Subcutaneous adipose tissue (tissue), 4 donors: ENCODE data around the gene SERGEF. TPM values are rescaled to one million over a fixed set of nuclear protein-coding genes. Genes with fewer than 3 reads are reported as not detected.

Experiments used
- total RNA-seq, 4 donors: library from RNA; depleted of rRNA; stranded (reverse); fragments of >200 nt; gene quantifications; one replicate each; pipeline ENCODE4 v1.1.0, GENCODE V29; 2016
- TF ChIP-seq, protein P1 (sequence below): fragments of 450-650 bp; IDR thresholded peaks from one replicate; pipeline ENCODE4 v1.5.1; 2016; ENCODE audit warnings: low read depth, mild to moderate bottlenecking, control low read depth, antibody characterized with exemption, moderate library complexity

SERGEF gene
- total RNA-seq, 4 donors from 2014 or later, result 22.2 to 27.9 (median 26.1) TPM

DNA sequence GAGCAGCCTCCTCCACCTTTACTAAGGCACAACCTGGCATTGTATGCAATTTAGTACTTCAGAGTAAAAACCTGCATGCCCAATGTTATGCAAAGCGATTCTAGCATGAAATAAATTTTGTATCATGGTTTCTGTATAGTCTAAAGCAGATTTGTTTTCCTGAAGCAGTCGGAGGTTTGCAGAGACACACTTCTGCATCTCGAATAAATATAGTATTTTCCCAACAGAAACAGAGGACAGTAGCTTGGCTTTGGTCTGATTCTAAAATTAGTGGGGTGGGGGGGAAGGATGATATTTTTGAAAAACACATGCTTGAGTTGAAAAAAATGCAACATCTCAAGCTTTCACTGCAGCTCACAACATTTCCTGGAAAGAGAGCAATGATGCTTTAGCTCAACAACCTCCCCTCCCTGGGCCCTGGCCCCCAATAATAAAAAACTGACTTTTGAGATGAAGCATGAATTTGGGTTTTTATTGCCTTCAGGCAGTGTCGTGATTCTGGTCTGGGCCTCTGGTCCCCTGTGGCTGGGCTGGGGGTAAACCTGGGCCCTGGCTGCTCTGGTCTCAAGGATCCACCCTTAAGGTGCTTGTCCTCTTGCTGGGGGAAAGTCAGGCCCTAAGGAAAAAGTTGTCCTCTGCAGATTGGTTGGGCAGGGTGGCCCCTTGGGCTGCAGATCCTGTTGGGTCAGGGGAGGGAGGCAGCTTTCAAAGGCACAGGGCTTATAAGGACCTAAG, 230.1 kb downstream of the SERGEF start:
- TF ChIP-seq, protein P1, sequence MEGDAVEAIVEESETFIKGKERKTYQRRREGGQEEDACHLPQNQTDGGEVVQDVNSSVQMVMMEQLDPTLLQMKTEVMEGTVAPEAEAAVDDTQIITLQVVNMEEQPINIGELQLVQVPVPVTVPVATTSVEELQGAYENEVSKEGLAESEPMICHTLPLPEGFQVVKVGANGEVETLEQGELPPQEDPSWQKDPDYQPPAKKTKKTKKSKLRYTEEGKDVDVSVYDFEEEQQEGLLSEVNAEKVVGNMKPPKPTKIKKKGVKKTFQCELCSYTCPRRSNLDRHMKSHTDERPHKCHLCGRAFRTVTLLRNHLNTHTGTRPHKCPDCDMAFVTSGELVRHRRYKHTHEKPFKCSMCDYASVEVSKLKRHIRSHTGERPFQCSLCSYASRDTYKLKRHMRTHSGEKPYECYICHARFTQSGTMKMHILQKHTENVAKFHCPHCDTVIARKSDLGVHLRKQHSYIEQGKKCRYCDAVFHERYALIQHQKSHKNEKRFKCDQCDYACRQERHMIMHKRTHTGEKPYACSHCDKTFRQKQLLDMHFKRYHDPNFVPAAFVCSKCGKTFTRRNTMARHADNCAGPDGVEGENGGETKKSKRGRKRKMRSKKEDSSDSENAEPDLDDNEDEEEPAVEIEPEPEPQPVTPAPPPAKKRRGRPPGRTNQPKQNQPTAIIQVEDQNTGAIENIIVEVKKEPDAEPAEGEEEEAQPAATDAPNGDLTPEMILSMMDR, result no peak

DNA sequence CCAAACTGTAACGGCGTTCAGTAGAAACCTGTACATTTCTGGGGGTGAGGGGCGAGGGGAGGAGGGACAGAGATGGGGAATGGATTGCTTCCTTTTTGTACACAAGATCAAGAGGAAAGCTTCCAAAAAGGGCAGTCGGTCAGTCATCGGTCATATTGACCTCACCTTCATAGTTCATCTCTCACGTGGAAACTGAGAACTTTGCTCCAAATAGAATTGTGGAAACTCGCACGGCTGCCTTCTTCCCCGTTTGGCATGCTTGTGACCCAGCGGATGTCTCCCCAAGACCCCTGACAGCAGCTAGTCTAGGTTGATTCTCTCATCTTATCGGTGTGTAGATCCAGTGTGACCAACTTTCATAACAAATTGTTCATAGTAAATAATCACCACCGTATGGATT, 230.7 kb downstream of the SERGEF start:
- TF ChIP-seq, protein P1, result no peak

DNA sequence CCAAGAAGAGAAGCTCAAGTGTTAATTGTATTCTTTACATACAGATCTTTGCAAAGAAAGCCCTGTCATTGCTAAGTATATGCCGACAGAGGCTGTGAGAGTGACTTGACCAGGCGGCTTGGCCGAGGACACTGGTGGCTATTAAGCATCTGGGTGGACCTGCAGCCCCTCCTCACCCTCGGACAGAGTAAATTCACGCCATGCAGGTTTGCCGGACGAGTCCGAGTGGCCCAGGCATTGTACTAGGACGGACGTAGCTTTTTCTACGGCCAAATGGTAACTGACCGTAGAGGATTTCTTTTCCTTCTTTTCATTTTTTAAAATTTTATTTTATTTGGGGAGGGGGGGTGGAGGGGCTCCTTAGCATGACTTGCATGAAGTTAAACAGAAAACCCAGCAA, 231.2 kb downstream of the SERGEF start:
- TF ChIP-seq, protein P1, result no peak

DNA sequence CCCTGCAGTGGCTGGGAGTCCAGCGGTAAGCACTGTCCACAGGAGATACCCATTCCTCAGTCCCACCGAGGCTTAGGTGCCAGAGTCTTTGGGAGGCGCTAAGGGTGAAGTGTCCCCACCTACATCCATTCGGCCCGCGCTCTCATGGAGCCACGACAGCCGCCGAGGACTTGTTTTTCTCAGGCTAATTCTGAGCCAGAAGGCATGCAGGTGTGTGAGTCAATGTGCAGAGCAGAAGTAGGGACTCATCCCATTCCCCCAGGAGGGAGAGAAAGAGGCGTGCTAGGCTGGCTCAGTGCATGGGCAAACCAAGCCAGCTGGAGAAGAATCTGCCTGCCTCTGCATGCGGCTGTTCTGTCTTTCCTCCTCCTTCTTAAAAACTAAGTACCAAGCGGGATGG, 231.6 kb downstream of the SERGEF start:
- TF ChIP-seq, protein P1, result no peak

DNA sequence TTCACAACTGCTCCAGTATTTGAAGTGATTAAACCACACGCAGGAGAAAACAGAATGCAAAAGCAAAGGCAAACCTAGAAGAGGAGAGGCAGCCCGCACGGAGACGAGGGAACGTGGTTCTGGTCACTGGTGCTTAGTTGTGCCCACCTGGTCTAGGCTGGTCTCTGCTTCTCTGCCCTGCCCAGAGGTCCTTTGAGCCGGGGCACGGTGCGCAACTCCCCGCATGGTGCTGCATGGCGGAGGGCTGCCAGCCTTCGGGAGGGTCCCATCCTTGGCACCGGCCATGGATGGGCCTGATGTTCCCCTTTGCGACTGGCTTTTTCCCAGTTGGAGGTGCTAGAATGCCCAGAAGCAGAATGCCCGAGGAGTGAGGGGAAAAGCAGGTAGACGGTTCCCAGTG, 232.2 kb downstream of the SERGEF start:
- TF ChIP-seq, protein P1, result no peak

DNA sequence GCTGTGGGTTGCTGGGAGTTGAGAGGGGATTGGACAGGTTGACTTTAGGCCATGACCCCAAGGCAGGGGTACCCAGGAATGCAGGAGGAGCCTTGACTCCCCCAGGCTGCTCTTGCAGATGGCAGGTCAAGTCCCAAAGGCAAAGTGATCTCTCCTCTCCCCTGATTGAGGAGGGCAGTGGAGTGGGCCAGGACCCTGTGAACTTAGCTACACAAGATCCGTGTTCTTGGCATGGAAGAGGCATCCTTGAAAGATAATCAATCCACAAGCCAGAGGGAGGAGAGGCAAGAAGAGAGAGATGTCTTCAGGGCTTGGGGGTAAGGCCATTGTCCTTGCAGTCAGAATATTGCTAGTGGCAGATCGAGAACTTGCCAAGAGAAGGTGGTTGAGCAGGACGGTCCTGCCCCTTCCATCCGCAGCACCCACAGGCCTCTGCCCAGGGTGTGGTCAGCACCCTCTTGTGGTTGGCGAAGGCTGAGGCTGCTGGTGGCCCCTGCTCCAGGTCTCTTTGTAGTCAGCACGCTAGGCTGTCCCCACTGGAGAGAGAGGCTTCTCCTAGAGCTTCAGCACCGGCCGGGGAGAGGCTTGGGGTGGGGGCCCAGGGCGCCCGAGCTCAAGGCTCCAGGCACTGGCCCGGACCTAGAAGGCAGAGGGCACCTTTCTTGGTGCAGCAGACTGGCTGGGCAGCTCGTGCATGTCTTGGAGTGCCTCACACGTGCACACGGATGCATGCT, 232.8 kb downstream of the SERGEF start:
- TF ChIP-seq, protein P1, result no peak
